Measurements from ENCODE around the gene GRM5. TPM values are rescaled to one million over a fixed set of nuclear protein-coding genes. Genes with fewer than 3 reads are reported as not detected.

The GRM5 gene
- total RNA-seq, 4 donors from 2014 or later = 0.53 TPM; not detected in 3

DNA sequence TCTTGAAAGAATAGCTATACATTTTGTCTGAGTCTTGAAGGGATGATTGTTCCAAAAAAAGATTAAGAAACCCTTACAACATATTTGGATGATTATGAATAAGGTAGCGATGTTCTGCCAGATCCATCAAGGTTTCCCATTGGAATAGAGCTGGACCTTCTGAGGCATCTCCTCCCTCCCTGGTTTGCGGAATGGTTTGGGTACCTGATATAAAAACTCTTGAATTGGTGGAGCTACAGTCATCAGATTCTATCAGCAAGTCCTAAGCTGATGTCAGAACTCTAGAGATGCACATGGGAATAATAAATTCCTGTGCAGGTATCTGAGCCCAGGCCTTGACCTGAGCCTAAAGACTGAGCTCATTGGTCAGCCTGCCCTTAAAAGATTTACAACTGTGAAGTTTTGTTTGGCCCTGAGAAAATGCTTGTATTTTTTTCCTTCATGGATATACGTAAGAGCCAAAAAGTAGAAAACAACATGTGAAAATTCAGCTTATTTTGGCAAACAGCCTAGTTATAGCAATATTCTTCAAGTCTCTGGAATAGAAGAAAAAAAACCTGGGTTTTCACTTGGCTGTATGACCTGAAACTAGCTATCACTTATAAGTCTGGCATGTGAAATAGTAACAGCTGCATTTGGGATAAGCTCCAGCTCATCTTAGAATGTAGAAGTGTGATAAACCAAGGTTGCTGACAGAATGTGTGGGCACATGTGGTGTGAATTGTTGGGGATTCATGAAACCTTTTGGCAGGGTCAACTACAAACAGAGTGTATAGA, 462.5 kb downstream of the GRM5 start:
- H3K36me3 ChIP-seq = no peaks in the 10 kb centered on the region
- TF ChIP-seq POLR2A (IDR thresholded peaks at IDR 0.05) = no peak
- TF ChIP-seq, protein P1, sequence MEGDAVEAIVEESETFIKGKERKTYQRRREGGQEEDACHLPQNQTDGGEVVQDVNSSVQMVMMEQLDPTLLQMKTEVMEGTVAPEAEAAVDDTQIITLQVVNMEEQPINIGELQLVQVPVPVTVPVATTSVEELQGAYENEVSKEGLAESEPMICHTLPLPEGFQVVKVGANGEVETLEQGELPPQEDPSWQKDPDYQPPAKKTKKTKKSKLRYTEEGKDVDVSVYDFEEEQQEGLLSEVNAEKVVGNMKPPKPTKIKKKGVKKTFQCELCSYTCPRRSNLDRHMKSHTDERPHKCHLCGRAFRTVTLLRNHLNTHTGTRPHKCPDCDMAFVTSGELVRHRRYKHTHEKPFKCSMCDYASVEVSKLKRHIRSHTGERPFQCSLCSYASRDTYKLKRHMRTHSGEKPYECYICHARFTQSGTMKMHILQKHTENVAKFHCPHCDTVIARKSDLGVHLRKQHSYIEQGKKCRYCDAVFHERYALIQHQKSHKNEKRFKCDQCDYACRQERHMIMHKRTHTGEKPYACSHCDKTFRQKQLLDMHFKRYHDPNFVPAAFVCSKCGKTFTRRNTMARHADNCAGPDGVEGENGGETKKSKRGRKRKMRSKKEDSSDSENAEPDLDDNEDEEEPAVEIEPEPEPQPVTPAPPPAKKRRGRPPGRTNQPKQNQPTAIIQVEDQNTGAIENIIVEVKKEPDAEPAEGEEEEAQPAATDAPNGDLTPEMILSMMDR (IDR thresholded peaks at IDR 0.05) = no peak
- no peaks in the 10 kb centered on the region for H3K4me1 ChIP-seq
- H3K9me3 ChIP-seq = no peaks in the 10 kb centered on the region
- H3K4me3 ChIP-seq = no peak overlapping the region
- H3K27ac ChIP-seq = peak overlapping the region in 2 of 4 donors; percentile 1 to 14
- no peaks in the 10 kb centered on the region for H3K27me3 ChIP-seq
- no peak for DNase-seq

DNA sequence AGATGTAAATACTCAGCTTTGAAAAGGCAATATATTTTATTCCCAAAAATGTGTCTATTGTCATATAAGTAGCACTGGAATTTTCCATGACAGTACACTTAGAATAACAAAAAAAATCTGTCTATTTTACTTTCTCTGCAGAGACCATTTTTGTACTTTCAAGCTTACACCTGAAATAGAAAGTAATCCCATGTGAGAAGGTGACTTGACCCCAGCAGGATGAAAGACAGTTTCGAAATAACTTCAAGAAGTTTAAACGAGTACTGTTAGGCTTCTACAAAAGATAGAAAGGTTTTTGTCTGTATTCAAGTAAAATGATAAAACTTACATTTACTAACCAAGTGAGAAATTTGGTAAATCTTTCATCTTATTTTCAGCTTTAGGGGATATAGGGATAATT, 468.4 kb downstream of the GRM5 start:
- TF ChIP-seq, protein P1 (IDR thresholded peaks at IDR 0.05) = no peak
- no peak for TF ChIP-seq POLR2A (IDR thresholded peaks at IDR 0.05)
- Histone ChIP-seq H3K36me3 (no peaks in the 10 kb centered on the region), H3K4me3 (no peak overlapping the region), H3K9me3 (no peaks in the 10 kb centered on the region), H3K27me3 (no peaks in the 10 kb centered on the region), H3K27ac (no peak overlapping the region), H3K4me1 (no peaks in the 10 kb centered on the region)
- no peak for DNase-seq

DNA sequence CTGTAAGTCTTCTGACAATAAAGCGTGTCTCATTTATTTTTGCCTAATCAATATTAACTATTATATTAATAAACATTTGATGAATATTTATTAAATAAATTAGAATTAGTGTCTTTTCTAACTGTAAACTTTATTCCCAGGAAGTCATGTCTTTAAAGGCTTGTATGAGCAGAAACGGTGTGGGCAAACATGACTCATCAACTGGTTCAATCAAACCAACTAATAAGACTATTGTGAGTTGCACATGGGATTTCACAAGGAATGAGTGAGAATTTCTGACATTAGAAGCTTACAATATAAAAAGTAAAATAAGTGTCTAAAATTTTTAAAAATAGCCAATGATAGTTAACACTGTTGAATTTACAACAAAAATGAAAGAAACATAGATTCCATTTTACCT, 469.0 kb downstream of the GRM5 start:
- H3K27me3 ChIP-seq = no peaks in the 10 kb centered on the region
- no peaks in the 10 kb centered on the region for H3K36me3 ChIP-seq
- no peak overlapping the region for H3K27ac ChIP-seq
- no peak for DNase-seq
- H3K4me3 ChIP-seq = no peak overlapping the region
- TF ChIP-seq, protein P1 (IDR thresholded peaks at IDR 0.05) = no peak
- no peak for TF ChIP-seq POLR2A (IDR thresholded peaks at IDR 0.05)
- H3K4me1 ChIP-seq = no peaks in the 10 kb centered on the region
- no peaks in the 10 kb centered on the region for H3K9me3 ChIP-seq

DNA sequence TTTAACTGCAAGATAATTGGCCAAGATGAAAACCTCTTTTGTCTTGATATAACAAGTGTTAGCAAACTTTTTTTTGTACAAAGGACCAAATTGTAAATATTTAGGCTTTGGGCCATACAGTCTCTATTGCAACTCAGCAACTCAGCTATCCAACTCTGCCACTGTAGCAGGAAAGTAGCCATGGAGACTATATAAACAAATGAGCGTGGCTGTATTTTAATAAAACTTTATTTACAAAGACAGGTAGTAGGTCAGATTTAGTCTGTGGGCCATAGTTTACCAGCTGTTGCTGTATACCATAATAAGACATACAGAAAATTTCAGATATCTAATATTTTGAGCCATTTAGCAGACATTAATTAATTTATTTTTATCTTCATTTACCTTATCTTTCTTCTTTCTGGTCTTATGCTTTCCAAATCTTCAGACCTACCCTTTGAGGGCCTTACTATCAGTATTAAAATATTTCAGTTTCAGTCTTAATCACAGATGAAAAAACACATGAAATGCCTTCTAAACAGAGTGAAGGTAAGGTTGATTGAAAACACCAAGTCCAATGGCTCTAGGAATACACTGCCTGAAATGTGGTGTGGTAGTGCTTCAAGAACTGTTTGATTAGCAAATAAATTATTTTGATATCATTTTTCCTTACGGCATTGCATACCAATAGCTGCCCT, 471.4 kb downstream of the GRM5 start:
- TF ChIP-seq, protein P1 (IDR thresholded peaks at IDR 0.05) = no peak
- TF ChIP-seq POLR2A (IDR thresholded peaks at IDR 0.05) = no peak
- no peak for DNase-seq
- Histone ChIP-seq H3K27me3 (no peaks in the 10 kb centered on the region), H3K27ac (no peak overlapping the region), H3K9me3 (no peaks in the 10 kb centered on the region), H3K36me3 (no peaks in the 10 kb centered on the region), H3K4me1 (no peaks in the 10 kb centered on the region), H3K4me3 (no peak overlapping the region)

DNA sequence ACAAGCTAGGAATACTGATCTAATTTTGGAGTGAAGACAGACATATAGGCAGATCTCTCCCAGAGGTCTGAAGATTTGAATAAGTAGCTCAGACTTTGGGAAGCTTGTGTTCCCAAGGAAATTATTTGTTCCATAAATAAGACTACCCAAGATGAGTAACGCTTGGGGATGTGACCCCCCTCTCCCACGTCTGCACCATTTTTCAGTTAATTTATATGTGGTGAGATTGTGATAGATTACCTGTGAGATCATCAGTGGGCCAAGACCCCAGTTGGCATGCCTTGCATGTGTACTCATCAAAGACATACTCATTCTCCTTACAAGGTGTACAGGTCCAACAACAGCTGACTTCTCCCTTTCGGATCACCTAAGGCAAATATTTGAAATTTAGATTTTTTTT, 475.4 kb downstream of the GRM5 start:
- no peak overlapping the region for H3K27ac ChIP-seq
- no peak for DNase-seq
- no peaks in the 10 kb centered on the region for H3K36me3 ChIP-seq
- no peak for TF ChIP-seq POLR2A (IDR thresholded peaks at IDR 0.05)
- TF ChIP-seq, protein P1 (IDR thresholded peaks at IDR 0.05) = no peak
- no peaks in the 10 kb centered on the region for H3K4me1 ChIP-seq
- no peaks in the 10 kb centered on the region for H3K9me3 ChIP-seq
- no peak overlapping the region for H3K4me3 ChIP-seq
- H3K27me3 ChIP-seq = no peaks in the 10 kb centered on the region
